Upper lobe of left lung (tissue), 4 donors: ENCODE measurements around the gene APP.

Source experiments
- EP300 ChIP-seq, 4 donors: sonication (generic); formaldehyde crosslinking; IDR thresholded peaks; one replicate each; pipeline ENCODE4 v1.5.1; 2017; ENCODE audit warnings: antibody characterized with exemption in 4 of 4, control low read depth in 2 of 4
- POLR2A ChIP-seq, 4 donors: fragments of 450-650 bp; IDR thresholded peaks; one replicate each; pipeline ENCODE4 v1.5.1; 2016 to 2017; ENCODE audit warnings: antibody characterized with exemption in 4 of 4, mild to moderate bottlenecking in 2 of 4
- POLR2AphosphoS5 ChIP-seq, 2 donors: sonication (generic); formaldehyde crosslinking; IDR thresholded peaks; one replicate each; pipeline ENCODE4 v1.5.1; 2017; ENCODE audit warnings: antibody characterized with exemption in 2 of 2
- TF ChIP-seq, protein P1 (sequence below), 6 experiments: fragments of 450-650 bp in 4 of 6; fragments of 200-600 bp in 2 of 6; sonication (generic) in 2 of 6; IDR thresholded peaks; one replicate each; pipeline ENCODE4 v1.5.1; 2016 to 2019; ENCODE audit warnings: antibody characterized with exemption in 6 of 6

DNA sequence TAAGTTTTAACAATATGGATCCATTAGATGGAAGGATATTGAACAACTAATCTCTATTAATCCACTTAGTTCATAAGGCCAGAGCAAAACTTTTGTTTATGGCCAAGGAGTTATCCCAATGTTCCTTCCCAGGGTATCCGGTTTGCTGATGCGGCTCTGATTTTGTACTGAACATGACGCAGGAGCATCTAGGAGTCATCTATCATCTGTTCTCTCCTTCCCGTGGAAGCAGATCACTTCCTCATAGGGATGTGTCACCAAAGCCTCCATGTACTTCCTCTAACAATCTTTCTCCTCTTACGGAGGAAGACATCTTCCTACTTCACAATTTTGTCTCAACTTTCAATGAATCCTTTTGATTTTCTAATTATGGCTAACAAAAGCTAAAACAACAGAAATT, 206.6 kb downstream of the APP start:
- TF ChIP-seq, protein P1, sequence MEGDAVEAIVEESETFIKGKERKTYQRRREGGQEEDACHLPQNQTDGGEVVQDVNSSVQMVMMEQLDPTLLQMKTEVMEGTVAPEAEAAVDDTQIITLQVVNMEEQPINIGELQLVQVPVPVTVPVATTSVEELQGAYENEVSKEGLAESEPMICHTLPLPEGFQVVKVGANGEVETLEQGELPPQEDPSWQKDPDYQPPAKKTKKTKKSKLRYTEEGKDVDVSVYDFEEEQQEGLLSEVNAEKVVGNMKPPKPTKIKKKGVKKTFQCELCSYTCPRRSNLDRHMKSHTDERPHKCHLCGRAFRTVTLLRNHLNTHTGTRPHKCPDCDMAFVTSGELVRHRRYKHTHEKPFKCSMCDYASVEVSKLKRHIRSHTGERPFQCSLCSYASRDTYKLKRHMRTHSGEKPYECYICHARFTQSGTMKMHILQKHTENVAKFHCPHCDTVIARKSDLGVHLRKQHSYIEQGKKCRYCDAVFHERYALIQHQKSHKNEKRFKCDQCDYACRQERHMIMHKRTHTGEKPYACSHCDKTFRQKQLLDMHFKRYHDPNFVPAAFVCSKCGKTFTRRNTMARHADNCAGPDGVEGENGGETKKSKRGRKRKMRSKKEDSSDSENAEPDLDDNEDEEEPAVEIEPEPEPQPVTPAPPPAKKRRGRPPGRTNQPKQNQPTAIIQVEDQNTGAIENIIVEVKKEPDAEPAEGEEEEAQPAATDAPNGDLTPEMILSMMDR (IDR thresholded peaks at IDR 0.05) = no peak
- TF ChIP-seq POLR2A (IDR thresholded peaks at IDR 0.05) = no peak
- peak; percentile 44 to 86 for TF ChIP-seq POLR2AphosphoS5 (IDR thresholded peaks at IDR 0.05)
- TF ChIP-seq EP300 (IDR thresholded peaks at IDR 0.05) = peak in 3 of 4 donors; percentile 69 to 91 (median 88)
